Measurements from ENCODE around the gene GFOD1.

GRCh38 chr6:13453153-13453552 is 34.2 kb downstream of the GFOD1 start:
- TF ChIP-seq CTCF (IDR thresholded peaks at IDR 0.05; ENCODE audit: poor library complexity, severe bottlenecking) (no peak), POLR2AphosphoS5 (IDR thresholded peaks at IDR 0.05) (no peak), EP300 (conservative IDR thresholded peaks at IDR 0.05; ENCODE audit: poor library complexity, severe bottlenecking) (no peak), RAD21 (conservative IDR thresholded peaks at IDR 0.05) (no peak), TAF1 (IDR thresholded peaks at IDR 0.05; ENCODE audit: low read depth) (no peak), EZH2 (IDR thresholded peaks at IDR 0.05; ENCODE audit: borderline replicate concordance, insufficient read depth, low read length, poor library complexity, severe bottlenecking) (no peak), REST (IDR thresholded peaks at IDR 0.05; ENCODE audit: borderline replicate concordance) (no peak)
